ENCODE results near the gene F10.

- TF ChIP-seq EZH2phosphoT487 (IDR thresholded peaks at IDR 0.05; ENCODE audit: low read depth, severe bottlenecking, unreplicated experiment) (no peak), CTCF (IDR thresholded peaks at IDR 0.05; ENCODE audit: poor library complexity) (no peak)
Measured at GRCh38 chr13:113110048-113110851, 12.3 kb upstream of the F10 start.
